GM18870 (cell line): ENCODE results near the gene CIB4.

Experiments used
- ATAC-seq: cut with Tn5 transposase; IDR thresholded peaks from one replicate; pipeline ENCODE4 v1.9.1; 2021; ENCODE audit warnings: moderate library complexity; ENCODE audit not compliant: unreplicated experiment

Gene CIB4

GRCh38 chr2:26555246-26556133 is 85.7 kb downstream of the CIB4 start:
- no peak for ATAC-seq

GRCh38 chr2:26552641-26553374 is 88.4 kb downstream of the CIB4 start:
- ATAC-seq = no peak

DNA sequence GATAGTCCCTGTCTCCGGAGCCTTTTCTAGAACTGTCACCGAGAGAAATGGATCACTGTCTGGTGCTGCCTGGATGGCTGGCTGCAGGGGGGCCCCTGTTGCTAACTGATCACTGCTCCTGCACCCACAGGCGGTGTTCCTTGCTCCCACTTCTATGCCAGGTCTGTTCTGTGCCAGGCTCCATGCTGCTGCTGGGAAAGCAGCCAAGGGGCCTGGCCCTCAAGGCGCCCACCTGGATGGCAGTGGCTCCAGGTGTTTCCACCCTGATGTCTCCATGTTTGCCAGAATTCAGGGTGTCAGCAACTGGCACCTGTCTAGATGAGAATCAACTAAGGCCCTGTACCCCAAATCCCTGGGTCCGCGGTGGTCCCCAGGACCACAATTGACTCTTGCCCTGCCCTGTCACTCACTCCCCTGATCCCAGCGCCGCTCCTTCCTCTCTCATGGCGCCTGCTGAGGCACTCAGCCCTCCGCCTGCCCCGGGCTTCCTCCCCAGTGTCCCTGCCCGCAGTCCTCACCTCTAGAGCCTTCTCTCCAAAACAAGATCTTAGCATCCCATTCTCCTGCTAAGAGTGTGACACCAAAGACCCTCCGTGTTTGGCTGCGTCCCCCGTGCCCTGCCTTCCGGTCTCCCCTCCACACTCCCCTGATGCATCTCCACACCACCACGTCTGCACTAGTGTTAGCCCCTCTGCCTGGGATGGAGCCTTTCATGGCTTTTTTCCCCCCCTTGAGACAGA is 90.7 kb downstream of the CIB4 start:
- no peak for ATAC-seq

GRCh38 chr2:26542676-26543505 is 98.3 kb downstream of the CIB4 start:
- no peak for ATAC-seq

DNA sequence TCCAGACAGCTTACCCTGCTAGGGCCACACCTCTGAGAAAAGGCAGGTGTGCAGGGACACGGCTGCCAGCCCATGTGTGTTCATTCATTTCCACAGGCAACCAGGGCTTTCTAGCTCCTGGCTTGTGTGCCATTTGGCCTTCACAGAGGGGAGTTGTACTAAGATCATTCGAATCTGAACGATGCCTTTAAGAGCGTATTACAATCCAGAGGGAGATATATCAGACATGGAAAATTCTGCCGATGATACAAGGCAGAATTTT is 99.0 kb downstream of the CIB4 start:
- ATAC-seq = no peak

DNA sequence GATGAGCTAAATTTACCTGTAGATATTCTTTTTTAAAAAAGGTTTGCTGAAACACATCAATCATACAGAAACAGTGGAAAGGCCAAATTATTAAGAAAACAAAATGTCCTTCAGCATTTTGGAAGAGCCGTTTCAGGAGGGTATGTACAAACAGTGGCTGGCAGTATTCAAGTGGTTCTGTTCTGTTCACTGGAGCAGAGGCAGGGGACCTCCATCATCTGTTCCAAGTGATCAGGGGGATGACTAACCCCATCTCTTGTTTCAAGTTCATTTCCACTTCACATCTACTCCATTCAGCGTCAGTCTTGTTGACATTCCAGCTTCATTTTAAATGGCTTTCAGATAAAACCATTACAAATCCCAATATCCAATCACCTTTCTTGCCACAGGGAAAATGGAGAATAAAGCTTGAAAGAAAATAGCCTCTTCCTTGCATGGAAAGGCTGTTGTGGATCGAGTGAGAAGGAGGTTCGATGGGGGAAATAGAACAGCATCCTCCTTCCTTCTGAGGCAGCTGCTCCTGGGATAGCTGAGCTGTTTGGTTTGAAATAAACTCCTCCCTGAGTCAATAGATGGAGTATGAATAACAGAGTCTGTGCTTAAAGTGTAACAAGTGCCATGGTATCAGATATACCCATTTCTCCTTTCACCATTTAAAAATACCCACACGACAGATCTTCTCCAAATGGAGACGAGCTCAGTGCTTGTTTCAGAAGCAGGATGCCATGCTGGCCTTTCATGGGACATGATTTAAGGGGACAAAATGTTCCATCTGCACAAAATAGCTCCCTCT is 99.6 kb downstream of the CIB4 start:
- no peak for ATAC-seq

GRCh38 chr2:26540961-26541360 is 100.2 kb downstream of the CIB4 start:
- no peak for ATAC-seq

GRCh38 chr2:26540306-26540705 is 100.9 kb downstream of the CIB4 start:
- no peak for ATAC-seq

GRCh38 chr2:26537826-26538475 is 103.2 kb downstream of the CIB4 start:
- ATAC-seq = no peak

DNA sequence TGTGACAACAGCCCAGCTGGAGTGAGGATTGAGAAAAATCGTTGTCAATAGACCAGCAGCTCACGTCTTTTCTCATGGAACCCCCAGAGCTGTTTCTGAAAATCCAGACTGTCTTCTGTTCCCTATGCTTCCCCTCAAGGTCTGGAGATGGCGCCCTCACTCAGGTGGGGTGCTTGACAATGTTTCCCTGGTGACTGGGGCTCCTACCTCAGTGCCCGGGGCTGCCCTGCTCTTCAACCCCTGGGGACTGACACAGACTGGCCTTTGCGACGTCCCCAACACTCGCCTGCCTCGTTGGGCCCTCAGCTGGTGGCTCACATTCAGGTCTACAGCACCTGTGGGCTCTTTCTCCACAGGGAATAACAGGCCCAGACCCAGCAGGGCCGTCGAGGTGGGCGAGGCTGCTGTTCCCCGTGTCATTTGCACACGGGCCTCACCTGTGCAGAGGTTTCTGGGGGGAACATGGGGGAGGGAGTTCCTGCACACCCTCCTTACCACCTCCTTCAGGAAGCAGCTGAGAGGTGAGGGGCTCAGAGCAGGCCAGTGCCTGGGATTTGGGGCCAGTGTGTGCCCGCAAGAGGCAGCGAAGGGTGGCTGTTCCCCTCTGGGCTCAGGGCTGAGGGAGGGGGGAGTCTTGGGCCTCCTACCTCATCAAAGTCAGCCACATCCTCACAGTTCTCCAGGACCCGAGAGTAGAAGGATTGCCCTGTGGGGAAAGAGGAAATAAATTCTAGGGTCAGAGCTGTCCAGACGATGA is 103.9 kb downstream of the CIB4 start:
- no peak for ATAC-seq

- no peak for ATAC-seq
These were observed 104.6 kb downstream of the CIB4 start for GRCh38 chr2:26536371-26537068.

GRCh38 chr2:26535663-26536275 is 105.4 kb downstream of the CIB4 start:
- ATAC-seq = no peak

GRCh38 chr2:26534865-26535662 is 106.1 kb downstream of the CIB4 start:
- ATAC-seq = no peak

GRCh38 chr2:26534098-26534864 is 106.9 kb downstream of the CIB4 start:
- no peak for ATAC-seq

GRCh38 chr2:26533661-26534060 is 107.5 kb downstream of the CIB4 start:
- ATAC-seq = no peak
